Glutamatergic neuron (in vitro differentiated cells): ENCODE results near the gene MTMR11. TPM values are rescaled to one million over a fixed set of nuclear protein-coding genes. Genes with fewer than 3 reads are reported as not detected.
A peak's percentile ranks its signal among the peaks of the same experiment; 100 is the strongest.

Source experiments
- DNase-seq: peaks from one replicate; pipeline ENCODE4 v3.0.0; 2022
- H3K27ac Mint-ChIP-seq: one replicate; pipeline ENCODE4 v1.8.0; 2020; ENCODE audit warnings: mild to moderate bottlenecking, mixed read lengths, inconsistent platforms; ENCODE audit not compliant: unreplicated experiment
- H3K27me3 Mint-ChIP-seq: one replicate; pipeline ENCODE4 v1.8.0; 2020; ENCODE audit warnings: mild to moderate bottlenecking, moderate library complexity, mixed read lengths, inconsistent platforms; ENCODE audit not compliant: unreplicated experiment
- H3K36me3 Mint-ChIP-seq: one replicate; pipeline ENCODE4 v1.8.0; 2020; ENCODE audit warnings: mild to moderate bottlenecking, mixed read lengths, inconsistent platforms; ENCODE audit not compliant: unreplicated experiment
- H3K4me1 Mint-ChIP-seq: one replicate; pipeline ENCODE4 v1.8.0; 2020; ENCODE audit warnings: mild to moderate bottlenecking, low read depth, mixed read lengths, inconsistent platforms; ENCODE audit not compliant: unreplicated experiment
- H3K4me3 Mint-ChIP-seq: one replicate; pipeline ENCODE4 v1.8.0; 2020; ENCODE audit warnings: mild to moderate bottlenecking, mixed read lengths, inconsistent platforms; ENCODE audit not compliant: unreplicated experiment
- H3K9me3 Mint-ChIP-seq: one replicate; pipeline ENCODE4 v1.8.0; 2020; ENCODE audit warnings: mild to moderate bottlenecking, moderate library complexity, mixed read lengths, inconsistent platforms; ENCODE audit not compliant: unreplicated experiment
- CTCF ChIP-seq: fragments of 200-600 bp; sonication (generic); IDR thresholded peaks from one replicate; pipeline ENCODE4 v1.5.0; 2021; ENCODE audit not compliant: partially characterized antibody, unreplicated experiment
- total RNA-seq: library from RNA; stranded (reverse); fragmentation: NEBNext Ultra II Directional; extraction: Animal tissue kit (Norgen Biotek cat#: 25700); gene quantifications from one replicate; pipeline ENCODE4 v1.2.1, GENCODE V29; 2021; ENCODE audit not compliant: unreplicated experiment

MTMR11 gene
- total RNA-seq, 1 donor from 2014 or later: 2.6 TPM

DNA sequence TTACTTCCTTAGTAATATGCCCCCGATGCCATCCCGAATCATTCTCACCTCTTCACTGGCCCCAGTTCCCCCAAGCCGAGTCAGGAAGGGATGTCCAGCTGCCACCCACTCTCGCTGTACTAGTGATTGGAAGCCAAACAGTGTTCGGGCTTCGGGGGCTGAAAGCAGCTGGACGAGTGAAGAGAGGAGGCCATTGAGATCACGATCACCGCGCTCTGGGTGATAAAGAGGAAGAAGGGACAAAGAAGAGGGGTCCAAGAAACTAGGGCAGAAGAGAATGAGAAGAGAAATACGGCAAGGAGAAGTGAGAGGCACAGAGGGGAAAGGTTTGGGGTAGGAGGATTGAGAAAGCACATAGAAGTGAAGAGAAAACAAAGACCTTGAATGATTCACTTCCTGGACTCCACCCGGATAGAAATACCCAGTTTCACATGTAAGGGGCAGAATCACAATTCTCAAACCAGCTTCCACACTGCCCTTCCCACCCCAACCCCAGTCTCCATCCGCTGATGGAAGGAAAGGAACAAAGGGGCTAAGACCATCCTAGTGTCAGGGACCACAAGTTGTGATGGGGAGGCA lies 5.4 kb downstream of the MTMR11 start:
- no peak for TF ChIP-seq CTCF
- Mint-ChIP-seq H3K27ac (no peak overlapping the region), H3K27me3 (peaks cover 9% of the 10 kb centered on the region), H3K9me3 (peaks cover 10% of the 10 kb centered on the region), H3K4me1 (peaks cover 9% of the 10 kb centered on the region), H3K36me3 (no peaks in the 10 kb centered on the region), H3K4me3 (no peak overlapping the region)
- no peak for DNase-seq

DNA sequence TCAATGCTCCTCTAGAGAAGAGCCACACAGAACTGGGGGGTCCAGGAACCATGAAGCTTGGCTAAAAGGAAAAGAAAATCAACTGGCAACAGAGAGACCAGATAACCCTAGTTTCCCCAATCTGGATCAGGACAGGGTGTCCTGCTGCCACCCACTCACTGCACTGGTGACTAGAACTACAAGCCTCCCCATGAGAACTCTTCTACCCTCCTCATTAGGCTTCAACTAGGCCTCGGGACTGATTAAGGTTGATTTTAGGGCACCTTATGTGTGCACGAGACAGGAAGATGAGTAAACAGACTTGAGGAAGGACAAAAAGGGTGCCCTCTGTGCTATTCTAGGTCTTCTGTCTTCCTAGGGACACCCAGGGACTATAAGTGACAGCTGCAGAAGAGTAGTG lies 6.8 kb downstream of the MTMR11 start:
- DNase-seq: no peak
- Mint-ChIP-seq H3K27me3 (peaks cover 12% of the 10 kb centered on the region), H3K9me3 (peaks cover 10% of the 10 kb centered on the region), H3K36me3 (peaks cover 4% of the 10 kb centered on the region), H3K4me1 (peaks cover 12% of the 10 kb centered on the region), H3K27ac (peak overlapping the region; percentile 22), H3K4me3 (peak overlapping the region; percentile 38)
- no peak for TF ChIP-seq CTCF

DNA sequence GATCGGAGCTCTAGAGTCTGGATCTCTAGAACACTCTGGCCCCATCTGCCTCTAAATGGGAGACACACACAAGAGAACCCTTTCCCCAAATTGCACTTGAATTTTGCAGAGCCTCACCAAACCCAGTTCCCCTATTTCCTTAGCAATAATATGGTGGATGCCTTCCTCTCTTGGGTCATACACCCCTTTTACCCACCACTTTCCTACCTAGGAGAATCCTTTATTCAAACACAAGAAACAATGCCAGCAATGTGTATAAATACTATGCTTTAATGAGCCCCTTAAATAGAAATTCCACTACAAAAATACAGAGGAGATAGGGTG lies 8.3 kb downstream of the MTMR11 start:
- H3K4me3 Mint-ChIP-seq: peak overlapping the region; percentile 100
- H3K27ac Mint-ChIP-seq: peak overlapping the region; percentile 99
- H3K4me1 Mint-ChIP-seq: peaks cover 12% of the 10 kb centered on the region
- no peak for TF ChIP-seq CTCF
- peaks cover 12% of the 10 kb centered on the region for H3K27me3 Mint-ChIP-seq
- DNase-seq: no peak
- peaks cover 10% of the 10 kb centered on the region for H3K9me3 Mint-ChIP-seq
- H3K36me3 Mint-ChIP-seq: peaks cover 9% of the 10 kb centered on the region

GRCh38 chr1:149927563-149928400 lies 8.9 kb downstream of the MTMR11 start, which contains the start of gene SF3B4:
TSS of gene SF3B4 (minus strand) at chr1:149927803. CDS start at chr1:149927759, 44 bp downstream.
- Mint-ChIP-seq H3K27me3 (peaks cover 12% of the 10 kb centered on the region), H3K27ac (peak within 1 kb of the TSS; percentile 99), H3K4me3 (peak within 1 kb of the TSS; percentile 100), H3K36me3 (peaks cover 9% of the 10 kb centered on the region), H3K9me3 (peaks cover 10% of the 10 kb centered on the region), H3K4me1 (peaks cover 12% of the 10 kb centered on the region)
- no peak for TF ChIP-seq CTCF
- peak; percentile 96 for DNase-seq

- DNase-seq: no peak
- TF ChIP-seq CTCF: no peak
- Mint-ChIP-seq H3K27me3 (peaks cover 12% of the 10 kb centered on the region), H3K27ac (peak overlapping the region; percentile 84), H3K36me3 (peaks cover 9% of the 10 kb centered on the region), H3K4me1 (peaks cover 12% of the 10 kb centered on the region), H3K4me3 (peak overlapping the region; percentile 100), H3K9me3 (peaks cover 10% of the 10 kb centered on the region)
Measured at GRCh38 chr1:149927056-149927562, 9.6 kb downstream of the MTMR11 start.
